ENCODE results near the gene DHRS7C.

DHRS7C gene

DNA sequence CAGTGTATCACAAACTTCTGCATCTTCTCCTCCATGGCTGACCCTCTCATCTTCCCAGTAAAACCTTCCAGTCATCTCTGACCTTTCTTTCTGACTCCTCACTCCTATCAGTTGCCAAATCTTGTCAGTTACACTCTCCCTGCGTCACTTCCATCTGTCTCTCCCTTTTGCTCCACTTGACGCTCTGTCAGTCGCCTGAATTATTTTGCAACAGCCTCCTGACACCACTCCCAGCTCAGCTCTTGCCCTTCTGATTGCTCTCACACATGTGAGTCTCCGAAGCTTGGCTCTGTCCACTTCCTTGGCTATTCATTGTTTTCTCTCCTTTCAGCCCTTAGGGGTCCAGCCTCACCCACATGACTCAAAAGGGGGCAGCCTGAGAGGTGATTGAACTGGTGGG, 27.7 kb downstream of the DHRS7C start:
- no peak for DNase-seq

DNA sequence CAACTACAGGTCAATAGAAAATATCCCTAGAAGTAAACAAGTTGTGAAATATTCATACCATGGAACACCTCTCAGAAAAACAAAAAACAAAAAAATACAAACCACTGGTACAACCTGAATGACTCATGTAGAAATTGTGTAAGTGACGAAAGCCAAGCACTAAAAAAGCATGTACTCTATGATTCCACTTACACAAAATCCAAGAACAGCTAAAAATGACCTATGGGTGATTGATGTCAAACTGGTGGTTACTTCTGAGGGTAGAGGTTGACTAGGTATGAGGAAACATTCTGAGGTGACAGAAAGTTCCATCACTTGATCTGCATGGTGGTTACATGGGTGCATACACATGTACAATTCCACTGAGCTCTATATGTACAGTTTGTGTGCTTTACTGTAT, 31.1 kb downstream of the DHRS7C start:
- no peak for DNase-seq

DNA sequence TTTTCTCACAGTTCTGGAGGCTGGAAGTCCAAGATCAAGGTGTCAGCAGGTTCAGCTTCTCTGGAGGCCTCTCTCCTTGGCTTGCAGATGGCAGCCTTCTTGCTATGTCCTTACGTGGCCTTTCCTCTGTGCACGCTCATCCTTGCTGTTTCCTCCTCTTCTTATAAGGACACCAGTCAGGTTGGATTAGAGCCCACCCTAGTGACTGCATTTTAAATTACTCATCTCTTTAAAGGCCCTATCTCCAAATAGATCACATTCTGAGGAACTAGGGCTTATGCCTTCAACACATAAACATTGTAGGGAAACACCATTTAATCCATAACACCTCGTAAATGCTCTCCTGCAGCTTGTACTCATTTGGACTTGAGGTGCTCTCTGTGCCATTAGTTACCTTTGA, 36.3 kb downstream of the DHRS7C start:
- no peak for DNase-seq

DNA sequence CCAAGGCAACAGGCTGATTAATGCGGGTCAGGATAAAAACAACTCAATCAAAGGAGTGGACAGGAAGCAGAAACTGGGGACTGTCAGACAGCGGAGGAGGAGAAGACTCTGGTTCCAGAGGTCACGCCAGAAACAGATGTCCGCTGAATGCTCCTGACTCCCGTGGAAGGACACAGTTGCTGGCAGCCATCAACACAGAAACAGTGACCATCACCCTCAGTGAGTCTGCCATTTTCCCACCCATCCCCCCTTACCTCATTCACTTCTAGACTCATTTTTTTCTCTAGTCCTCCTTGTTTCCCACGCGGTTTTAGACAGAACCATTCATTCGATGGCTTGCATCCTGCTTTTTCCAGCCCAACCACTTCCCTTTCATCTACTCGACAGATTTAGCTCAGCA, 40.9 kb downstream of the DHRS7C start:
- no peak for DNase-seq

DNA sequence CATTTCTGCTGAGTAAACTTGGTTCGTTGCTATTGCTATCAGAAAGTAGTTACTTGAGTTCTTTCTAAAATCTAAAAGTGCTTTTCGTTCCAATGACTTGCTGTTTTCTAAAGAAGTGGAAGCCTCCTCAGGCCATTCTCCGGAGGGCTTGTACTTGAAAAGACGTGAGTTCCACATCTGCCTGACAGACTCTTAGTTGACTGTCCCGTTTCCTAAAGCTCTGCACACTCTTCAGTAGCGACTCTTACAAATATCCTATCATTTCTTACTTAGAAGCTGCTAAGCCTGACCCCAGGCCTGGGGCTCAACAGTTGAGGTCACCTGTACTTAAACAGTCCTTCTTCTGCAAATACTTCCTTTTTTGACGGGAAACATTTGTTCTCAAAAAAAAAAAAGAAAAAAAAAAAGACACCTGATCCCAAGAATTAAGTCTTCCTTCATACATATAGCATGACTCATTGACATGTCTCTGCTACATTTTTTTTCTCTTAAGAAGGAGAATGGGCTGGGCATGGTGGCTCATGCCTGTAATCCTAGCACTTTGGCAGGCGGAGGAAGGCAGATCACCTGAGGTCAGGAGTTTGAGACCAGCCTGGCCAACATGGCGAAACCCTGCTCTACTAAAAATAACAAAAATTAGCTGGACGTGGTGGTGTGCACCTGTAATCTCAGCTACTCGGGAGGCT, 61.5 kb downstream of the DHRS7C start:
- no peak for DNase-seq

DNA sequence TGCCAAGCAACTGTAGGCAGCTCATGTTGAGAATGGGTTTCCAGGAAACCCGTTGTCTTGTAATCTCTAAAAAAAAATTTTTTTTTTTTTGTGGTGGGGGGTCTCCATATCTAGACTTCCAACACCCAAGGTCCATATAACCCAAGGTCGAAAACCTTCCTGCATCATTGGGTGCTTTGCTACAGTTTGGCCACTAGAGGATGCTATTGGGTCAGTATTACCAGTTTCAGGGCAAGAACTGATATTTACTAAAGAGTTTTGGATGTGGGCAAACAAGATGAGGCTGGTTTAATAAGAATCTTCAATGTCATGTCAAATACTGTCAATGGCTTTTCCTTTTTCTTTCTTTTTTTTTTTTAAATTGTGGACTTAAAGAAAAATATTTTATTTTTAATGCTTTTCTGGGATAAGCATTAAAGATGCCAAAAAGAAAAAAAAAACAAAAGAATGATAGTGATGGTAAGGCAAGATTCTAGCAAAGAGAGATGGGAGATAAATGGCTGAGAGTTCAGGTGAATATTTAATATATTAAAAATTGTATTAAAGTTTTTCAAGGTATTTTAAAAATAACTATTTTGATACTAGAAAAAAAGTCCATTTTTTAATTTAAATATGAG, 62.2 kb downstream of the DHRS7C start:
- no peak for DNase-seq

DNA sequence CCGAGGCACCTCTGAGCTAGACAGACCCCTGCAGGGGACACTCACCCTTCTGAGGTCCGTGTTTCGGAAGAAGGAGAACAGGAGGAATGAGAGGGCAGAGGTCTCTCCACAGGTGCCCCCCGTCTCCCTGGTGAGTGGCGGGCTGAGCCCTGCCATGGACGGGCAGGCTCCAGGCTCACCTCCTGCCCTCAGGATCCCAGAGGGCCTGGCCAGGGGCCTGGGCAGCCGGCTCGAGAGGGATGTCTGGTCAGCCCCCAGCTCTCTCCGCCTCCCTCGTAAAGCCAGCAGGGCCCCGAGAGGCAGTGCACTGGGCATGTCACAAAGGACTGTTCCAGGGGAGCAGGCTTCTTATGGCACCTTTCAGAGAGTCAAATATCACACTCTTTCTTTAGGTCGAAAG, 62.8 kb downstream of the DHRS7C start:
- no peak for DNase-seq

DNA sequence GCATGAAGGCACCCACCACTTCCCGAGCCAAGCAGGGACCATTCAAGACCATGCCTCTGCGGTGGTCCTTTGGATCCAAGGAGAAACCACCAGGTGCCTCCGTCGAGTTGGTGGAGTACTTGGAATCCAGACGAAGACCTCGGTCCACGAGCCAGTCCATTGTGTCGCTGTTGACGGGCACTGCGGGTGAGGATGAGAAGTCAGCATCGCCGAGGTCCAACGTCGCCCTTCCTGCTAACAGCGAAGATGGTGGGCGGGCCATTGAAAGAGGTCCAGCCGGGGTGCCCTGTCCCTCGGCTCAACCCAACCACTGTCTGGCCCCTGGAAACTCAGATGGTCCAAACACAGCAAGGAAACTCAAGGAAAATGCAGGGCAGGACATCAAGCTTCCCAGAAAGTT, 63.4 kb downstream of the DHRS7C start:
- no peak for DNase-seq

DNA sequence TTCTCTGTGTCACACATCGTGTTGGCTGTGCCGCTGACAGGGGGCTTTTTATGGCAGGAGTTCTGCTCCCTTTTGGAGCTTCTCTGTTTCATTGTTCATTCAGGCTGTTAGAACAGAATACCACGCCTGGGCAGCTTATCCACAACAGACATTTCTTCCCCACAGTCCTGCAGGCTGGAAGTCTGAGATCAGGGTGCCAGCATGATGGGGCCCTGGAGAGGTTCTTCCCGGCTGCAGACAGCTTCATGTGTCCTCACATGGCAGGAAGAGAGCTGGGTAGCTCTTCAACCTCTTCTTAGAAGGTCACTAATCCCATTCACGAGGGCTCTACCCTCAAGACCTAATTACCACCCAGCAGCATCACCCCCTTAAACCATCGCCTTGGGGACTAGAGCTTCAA, 65.1 kb downstream of the DHRS7C start:
- DNase-seq: no peak

DNA sequence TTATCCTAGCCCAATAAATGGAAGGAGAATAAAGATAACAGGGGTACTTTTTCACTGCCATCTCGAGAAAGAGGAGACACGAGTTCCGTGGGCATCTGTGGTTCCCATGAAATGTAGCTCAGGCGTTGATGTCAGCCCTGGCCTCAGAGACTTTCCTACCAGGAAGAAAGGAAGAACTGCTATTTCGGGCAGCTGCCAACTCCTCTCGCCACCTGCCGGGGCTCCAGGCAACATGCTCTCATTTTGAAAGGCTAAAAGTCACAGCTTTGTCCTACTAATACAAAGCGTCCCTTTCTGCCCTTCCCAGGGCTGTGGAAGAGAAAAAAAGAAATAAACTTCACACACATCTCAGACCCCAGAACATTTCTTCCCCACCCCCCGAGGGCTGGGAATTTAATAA, 65.8 kb downstream of the DHRS7C start:
- DNase-seq: no peak

Data from activated CD4-positive, alpha-beta T cell treated with anti-CD3 and anti-CD28 coated beads, Interleukin-2, amount 50 U/mL, for 4 hours (primary cell).